ENCODE measurements around the gene RARA. TPM values are rescaled to one million over a fixed set of nuclear protein-coding genes. Genes with fewer than 3 reads are reported as not detected.

The RARA gene
- total and polyA plus RNA-seq, 2 of the 4 experiments (the other 2 are of a cell fraction), result 9.0 to 12.7 TPM

GRCh38 chr17:40340327-40340726, 31.3 kb downstream of the RARA start:
- no TSS peak for BruUV-seq (replicated peaks)
- Histone ChIP-seq H3K4me3 (ENCODE audit: insufficient read depth, low read depth, low read length) (no peak overlapping the region), H2AK9ac (replicated peaks; ENCODE audit: low read depth, low read length, poor library complexity) (no peak overlapping the region), H2AK5ac (ENCODE audit: low read depth, low read length) (no peak overlapping the region), H3K9ac (ENCODE audit: low read depth, low read length) (no peak overlapping the region), H3K79me1 (ENCODE audit: low read depth in 1 of 2, low read length in 2 of 2) (peaks cover 25 to 86% of the 10 kb centered on the region in 2 experiments; a peak in 3 of 4 replicates), H4K91ac (ENCODE audit: insufficient read depth, low read depth, low read length) (no peak overlapping the region), H2BK20ac (ENCODE audit: low read depth, low read length) (no peak overlapping the region), H3K23ac (ENCODE audit: low read depth, low read length) (no peak overlapping the region), H2AFZ (replicated peaks; ENCODE audit: low read length, poor library complexity) (no peak overlapping the region), H3K27ac (ENCODE audit: insufficient read depth, low read length) (no peak overlapping the region), H3K36me3 (ENCODE audit: control insufficient read depth, insufficient read depth, low read length) (peaks cover 1% of the 10 kb centered on the region; the same call in 1 of the 2 replicates), H4K8ac (ENCODE audit: low read depth in 2 of 2, low read length in 2 of 2) (no peak overlapping the region), H2BK15ac (ENCODE audit: low read depth, low read length) (no peak overlapping the region), H4K5ac (ENCODE audit: low read depth, low read length) (no peak overlapping the region), H3K4me1 (ENCODE audit: control insufficient read depth, insufficient read depth, low read length) (peaks cover 22% of the 10 kb centered on the region), H3K56ac (ENCODE audit: extremely low read depth, insufficient read depth, low read length) (no peak overlapping the region), H3K9me1 (ENCODE audit: insufficient read depth, low read length) (peaks cover 18% of the 10 kb centered on the region), H2BK5ac (ENCODE audit: low read depth, low read length, poor library complexity, severe bottlenecking) (no peak overlapping the region), H3K27me3 (ENCODE audit: control insufficient read depth, insufficient read depth, low read length) (no peaks in the 10 kb centered on the region), H3K9me3 (ENCODE audit: control insufficient read depth, insufficient read depth, low read length) (no peaks in the 10 kb centered on the region), H3K18ac (ENCODE audit: low read depth, low read length) (no peak overlapping the region), H3K4me2 (ENCODE audit: low read depth, low read length) (no peak overlapping the region), H4K20me1 (ENCODE audit: insufficient read depth, low read length) (peaks cover 46% of the 10 kb centered on the region), H3K14ac (replicated peaks; ENCODE audit: low read depth, low read length) (no peak overlapping the region), H3K4ac (ENCODE audit: low read depth, low read length) (no peak overlapping the region), H2BK120ac (ENCODE audit: low read depth, low read length) (no peak overlapping the region)
- dilution Hi-C loops (cut with HindIII; ENCODE audit: low sequenced_read_pairs, unreplicated experiment) (no loop called here), intact Hi-C loops (cut with micrococcal nuclease) (loop anchor here (5.0 kb wide), 1 partner anchor 138 kb away; no protein-coding TSS in a partner anchor), in situ Hi-C loops (cut with MboI; ENCODE audit: low sequenced_read_pairs) (no loop called here)
- WGBS, 2 experiments (ENCODE audit: extremely low coverage in 2 of 2, insufficient read length in 1 of 2), result no CpG with 5 or more reads among the region's 1 CpG
- ATAC-seq (ENCODE audit: low read depth) (no peak), DNase-seq (no peak)
- POLR2A ChIA-PET (ENCODE audit: unreplicated experiment), result no interaction called here
- TF ChIP-seq POLR2A (IDR thresholded peaks at IDR 0.05; ENCODE audit: low read depth, low read length) (no peak), NFE2L2 (IDR thresholded peaks at IDR 0.05; ENCODE audit: low read depth, low read length) (no peak), FOS (IDR thresholded peaks at IDR 0.05; ENCODE audit: low read depth, low read length) (no peak), MAFK (IDR thresholded peaks at IDR 0.05; ENCODE audit: low read depth, low read length) (no peak), ELK1 (IDR thresholded peaks at IDR 0.05; ENCODE audit: borderline replicate concordance, low read depth, low read length) (no peak), CTCF (conservative IDR thresholded peaks at IDR 0.05; ENCODE audit: low read depth, low read length) (no peak), MAZ (IDR thresholded peaks at IDR 0.05; ENCODE audit: borderline replicate concordance, low read depth, low read length) (no peak), SMC3 (IDR thresholded peaks at IDR 0.05; ENCODE audit: low read depth, low read length) (no peak), MXI1 (IDR thresholded peaks at IDR 0.05; ENCODE audit: borderline replicate concordance, low read depth, low read length) (no peak), RCOR1 (IDR thresholded peaks at IDR 0.05; ENCODE audit: insufficient replicate concordance, low read length) (no peak), CHD1 (IDR thresholded peaks at IDR 0.05; ENCODE audit: low read depth, low read length) (no peak), BHLHE40 (IDR thresholded peaks at IDR 0.05; ENCODE audit: low read depth, low read length) (no peak)
- CTCF ChIA-PET, result no interaction called here

Measured in IMR-90 (cell line).